Liver (tissue), 9 donors: ENCODE data around the gene BNC2. TPM values are rescaled to one million over a fixed set of nuclear protein-coding genes. Genes with fewer than 3 reads are reported as not detected.

Source experiments
- DNase-seq: peaks from one replicate; pipeline ENCODE4 v3.0.0-alpha.2; 2017; ENCODE audit warnings: low spot score
- H3K27ac ChIP-seq, 2 donors: one replicate each; pipeline ENCODE4 v1.7.0; 2013; ENCODE audit warnings: inconsistent platforms in 2 of 2, low read length in 2 of 2, control low read depth in 1 of 2, low read depth in 1 of 2, mild to moderate bottlenecking in 1 of 2
- H3K27me3 ChIP-seq, 4 donors: one replicate each; pipeline versions ENCODE4 v1.6.1 to v1.7.0; 2013; ENCODE audit warnings: low read length in 3 of 4, inconsistent platforms in 1 of 4, mild to moderate bottlenecking in 1 of 4, moderate library complexity in 1 of 4; ENCODE audit not compliant: control insufficient read depth in 4 of 4, insufficient read depth in 4 of 4
- H3K36me3 ChIP-seq, 4 donors: one replicate each; pipeline versions ENCODE4 v1.6.1 to v1.7.0; 2013; ENCODE audit warnings: low read length in 3 of 4, mild to moderate bottlenecking in 3 of 4, low read depth in 1 of 4, moderate library complexity in 1 of 4; ENCODE audit not compliant: control insufficient read depth in 4 of 4, insufficient read depth in 3 of 4
- H3K4me1 ChIP-seq, 4 donors: one replicate each; pipeline versions ENCODE4 v1.6.1 to v1.7.0; 2013; ENCODE audit warnings: low read length in 3 of 4, mild to moderate bottlenecking in 3 of 4, moderate library complexity in 1 of 4; ENCODE audit not compliant: control insufficient read depth in 4 of 4, insufficient read depth in 4 of 4
- H3K4me3 ChIP-seq, 3 donors: one replicate each; pipeline versions ENCODE4 v1.6.1 to v1.7.0; 2013; ENCODE audit warnings: low read length in 3 of 3, control low read depth in 1 of 3, low read depth in 1 of 3, mild to moderate bottlenecking in 1 of 3
- H3K9ac ChIP-seq, 2 donors: one replicate each; pipeline ENCODE4 v1.7.0; 2013; ENCODE audit warnings: low read length in 2 of 2, mild to moderate bottlenecking in 2 of 2, moderate library complexity in 2 of 2, control low read depth in 1 of 2, low read depth in 1 of 2
- H3K9me3 ChIP-seq, 4 donors: one replicate each; pipeline versions ENCODE4 v1.6.1 to v1.7.0; 2013; ENCODE audit warnings: low read length in 3 of 4; ENCODE audit not compliant: control insufficient read depth in 4 of 4
- EGR1 ChIP-seq, 2 donors: IDR thresholded peaks; 2 replicates each; pipeline ENCODE4 v1.6.1; 2016 to 2018; ENCODE audit warnings: antibody characterized with exemption in 2 of 2, low read depth in 2 of 2
- FOXA2 ChIP-seq: IDR thresholded peaks from 2 replicates; pipeline ENCODE4 v1.6.1; 2016; ENCODE audit warnings: antibody characterized with exemption
- GABPA ChIP-seq, 2 donors: IDR thresholded peaks in 1 of 2; conservative IDR thresholded peaks in 1 of 2; 2 replicates each; pipeline ENCODE4 v1.6.1; 2016; ENCODE audit warnings: antibody characterized with exemption in 2 of 2, mild to moderate bottlenecking in 1 of 2, moderate library complexity in 1 of 2
- HNF4A ChIP-seq, 2 donors: conservative IDR thresholded peaks; 2 replicates each; pipeline ENCODE4 v1.6.1; 2016; ENCODE audit warnings: antibody characterized with exemption in 2 of 2, mild to moderate bottlenecking in 2 of 2
- HNF4G ChIP-seq: IDR thresholded peaks from 2 replicates; pipeline ENCODE4 v1.6.1; 2016; ENCODE audit warnings: antibody characterized with exemption
- JUND ChIP-seq, 2 donors: IDR thresholded peaks; 2 replicates each; pipeline ENCODE4 v1.6.1; 2016; ENCODE audit warnings: antibody characterized with exemption in 2 of 2
- RAD21 ChIP-seq, 2 donors: IDR thresholded peaks; 2 replicates each; pipeline ENCODE4 v1.6.1; 2016; ENCODE audit warnings: antibody characterized with exemption in 2 of 2, mild to moderate bottlenecking in 2 of 2
- RXRA ChIP-seq, 2 donors: IDR thresholded peaks; 2 replicates each; pipeline ENCODE4 v1.6.1; 2017 to 2018; ENCODE audit warnings: antibody characterized with exemption in 2 of 2, mild to moderate bottlenecking in 1 of 2
- SP1 ChIP-seq: IDR thresholded peaks from 2 replicates; pipeline ENCODE4 v1.6.1; 2018; ENCODE audit warnings: antibody characterized with exemption, mild to moderate bottlenecking
- TAF1 ChIP-seq: conservative IDR thresholded peaks from 2 replicates; pipeline ENCODE4 v1.6.1; 2016; ENCODE audit warnings: antibody characterized with exemption, mild to moderate bottlenecking
- YY1 ChIP-seq: IDR thresholded peaks from 2 replicates; pipeline ENCODE4 v1.6.1; 2016; ENCODE audit warnings: antibody characterized with exemption, mild to moderate bottlenecking
- WGBS: extraction: QIAGEN DNeasy Blood & Tissue Kit; methylation state at CpG from one replicate; pipeline ENCODE4 v1.1.7; 2013; 5-methylcytosine and 5-hydroxymethylcytosine counted together
- polyA plus RNA-seq, 2 donors: library from polyadenylated mRNA; stranded (reverse) in 1 of 2; unstranded in 1 of 2; fragments of 200-250 nt in 1 of 2; fragments of >200 nt in 1 of 2; fragmentation: Nextera tagmentation in 1 of 2; extraction: Ambion mirVana in 1 of 2; gene quantifications; one replicate each; pipeline versions ENCODE4 v1.2.1 to v1.2.3, GENCODE V29; 2013 to 2015
- total RNA-seq, 2 donors: library from RNA; depleted of rRNA; stranded (reverse); fragments of >200 nt; gene quantifications; one replicate each; pipeline ENCODE4 v1.2.3, GENCODE V29; 2014
- TF ChIP-seq, protein P1 (sequence below): IDR thresholded peaks from 2 replicates; pipeline ENCODE4 v1.6.1; 2016; ENCODE audit warnings: antibody characterized with exemption
- TF ChIP-seq, protein P2 (sequence below): IDR thresholded peaks from 2 replicates; pipeline ENCODE4 v1.6.1; 2016; ENCODE audit warnings: antibody characterized with exemption, mild to moderate bottlenecking
- TF ChIP-seq, protein P3 (sequence below): fragments of 150-350 bp; IDR thresholded peaks from 2 replicates; pipeline ENCODE4 v1.5.1; 2017; ENCODE audit warnings: improper control_type of control experiment, low read depth, low read length; ENCODE audit not compliant: missing input control
- TF ChIP-seq, protein P4 (sequence below): IDR thresholded peaks from 2 replicates; pipeline ENCODE4 v1.6.1; 2016; ENCODE audit warnings: antibody characterized with exemption
- donor health status: healthy.
- donor health status: healthy.
- donor health status: healthy.
- donor health status: healthy.
- donor health status: healthy.

The BNC2 gene
- total and polyA plus RNA-seq, 4 donors = 0.07 to 0.67 (median 0.08) TPM

DNA sequence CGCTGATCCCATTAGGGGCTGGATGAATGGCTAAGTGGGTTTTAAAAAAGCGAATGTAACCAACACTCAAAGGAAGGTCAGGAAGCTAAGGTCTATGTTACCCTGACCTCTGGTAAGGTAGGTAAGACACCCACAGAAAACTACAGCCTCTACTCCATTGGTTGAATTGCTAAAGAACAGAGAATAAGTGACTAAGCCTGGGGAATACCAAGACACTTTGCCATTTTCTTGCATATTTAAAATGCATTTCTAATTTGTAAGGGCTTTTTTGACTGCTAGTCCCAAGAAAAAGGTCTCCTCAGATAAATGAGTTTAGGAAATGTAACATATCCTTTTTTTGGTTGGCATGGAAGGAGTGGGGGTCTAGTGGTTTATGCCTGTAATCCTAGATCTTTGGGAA, 368.7 kb downstream of the BNC2 start:
- Histone ChIP-seq H3K4me3 (no peak overlapping the region), H3K9me3 (no peaks in the 10 kb centered on the region), H3K9ac (no peak overlapping the region), H3K27me3 (no peaks in the 10 kb centered on the region), H3K27ac (no peak overlapping the region), H3K36me3 (no peaks in the 10 kb centered on the region), H3K4me1 (no peaks in the 10 kb centered on the region)
- DNase-seq = no peak
- 91% methylated on average over 2 of the region's 2 CpGs for WGBS
- TF ChIP-seq, protein P1, sequence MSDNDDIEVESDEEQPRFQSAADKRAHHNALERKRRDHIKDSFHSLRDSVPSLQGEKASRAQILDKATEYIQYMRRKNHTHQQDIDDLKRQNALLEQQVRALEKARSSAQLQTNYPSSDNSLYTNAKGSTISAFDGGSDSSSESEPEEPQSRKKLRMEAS = no peak
- TF ChIP-seq GABPA (IDR thresholded peaks at IDR 0.05 in 1 of 2, conservative IDR thresholded peaks at IDR 0.05 in 1 of 2) (no peak), JUND (IDR thresholded peaks at IDR 0.05) (no peak), RAD21 (IDR thresholded peaks at IDR 0.05) (no peak), HNF4G (no peak), FOXA2 (no peak), HNF4A (conservative IDR thresholded peaks at IDR 0.05) (no peak), SP1 (no peak), RXRA (IDR thresholded peaks at IDR 0.05) (no peak), YY1 (no peak), TAF1 (no peak)
- TF ChIP-seq, protein P2, sequence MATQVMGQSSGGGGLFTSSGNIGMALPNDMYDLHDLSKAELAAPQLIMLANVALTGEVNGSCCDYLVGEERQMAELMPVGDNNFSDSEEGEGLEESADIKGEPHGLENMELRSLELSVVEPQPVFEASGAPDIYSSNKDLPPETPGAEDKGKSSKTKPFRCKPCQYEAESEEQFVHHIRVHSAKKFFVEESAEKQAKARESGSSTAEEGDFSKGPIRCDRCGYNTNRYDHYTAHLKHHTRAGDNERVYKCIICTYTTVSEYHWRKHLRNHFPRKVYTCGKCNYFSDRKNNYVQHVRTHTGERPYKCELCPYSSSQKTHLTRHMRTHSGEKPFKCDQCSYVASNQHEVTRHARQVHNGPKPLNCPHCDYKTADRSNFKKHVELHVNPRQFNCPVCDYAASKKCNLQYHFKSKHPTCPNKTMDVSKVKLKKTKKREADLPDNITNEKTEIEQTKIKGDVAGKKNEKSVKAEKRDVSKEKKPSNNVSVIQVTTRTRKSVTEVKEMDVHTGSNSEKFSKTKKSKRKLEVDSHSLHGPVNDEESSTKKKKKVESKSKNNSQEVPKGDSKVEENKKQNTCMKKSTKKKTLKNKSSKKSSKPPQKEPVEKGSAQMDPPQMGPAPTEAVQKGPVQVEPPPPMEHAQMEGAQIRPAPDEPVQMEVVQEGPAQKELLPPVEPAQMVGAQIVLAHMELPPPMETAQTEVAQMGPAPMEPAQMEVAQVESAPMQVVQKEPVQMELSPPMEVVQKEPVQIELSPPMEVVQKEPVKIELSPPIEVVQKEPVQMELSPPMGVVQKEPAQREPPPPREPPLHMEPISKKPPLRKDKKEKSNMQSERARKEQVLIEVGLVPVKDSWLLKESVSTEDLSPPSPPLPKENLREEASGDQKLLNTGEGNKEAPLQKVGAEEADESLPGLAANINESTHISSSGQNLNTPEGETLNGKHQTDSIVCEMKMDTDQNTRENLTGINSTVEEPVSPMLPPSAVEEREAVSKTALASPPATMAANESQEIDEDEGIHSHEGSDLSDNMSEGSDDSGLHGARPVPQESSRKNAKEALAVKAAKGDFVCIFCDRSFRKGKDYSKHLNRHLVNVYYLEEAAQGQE = no peak
- TF ChIP-seq, protein P3, sequence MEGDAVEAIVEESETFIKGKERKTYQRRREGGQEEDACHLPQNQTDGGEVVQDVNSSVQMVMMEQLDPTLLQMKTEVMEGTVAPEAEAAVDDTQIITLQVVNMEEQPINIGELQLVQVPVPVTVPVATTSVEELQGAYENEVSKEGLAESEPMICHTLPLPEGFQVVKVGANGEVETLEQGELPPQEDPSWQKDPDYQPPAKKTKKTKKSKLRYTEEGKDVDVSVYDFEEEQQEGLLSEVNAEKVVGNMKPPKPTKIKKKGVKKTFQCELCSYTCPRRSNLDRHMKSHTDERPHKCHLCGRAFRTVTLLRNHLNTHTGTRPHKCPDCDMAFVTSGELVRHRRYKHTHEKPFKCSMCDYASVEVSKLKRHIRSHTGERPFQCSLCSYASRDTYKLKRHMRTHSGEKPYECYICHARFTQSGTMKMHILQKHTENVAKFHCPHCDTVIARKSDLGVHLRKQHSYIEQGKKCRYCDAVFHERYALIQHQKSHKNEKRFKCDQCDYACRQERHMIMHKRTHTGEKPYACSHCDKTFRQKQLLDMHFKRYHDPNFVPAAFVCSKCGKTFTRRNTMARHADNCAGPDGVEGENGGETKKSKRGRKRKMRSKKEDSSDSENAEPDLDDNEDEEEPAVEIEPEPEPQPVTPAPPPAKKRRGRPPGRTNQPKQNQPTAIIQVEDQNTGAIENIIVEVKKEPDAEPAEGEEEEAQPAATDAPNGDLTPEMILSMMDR = no peak
- TF ChIP-seq, protein P4, sequence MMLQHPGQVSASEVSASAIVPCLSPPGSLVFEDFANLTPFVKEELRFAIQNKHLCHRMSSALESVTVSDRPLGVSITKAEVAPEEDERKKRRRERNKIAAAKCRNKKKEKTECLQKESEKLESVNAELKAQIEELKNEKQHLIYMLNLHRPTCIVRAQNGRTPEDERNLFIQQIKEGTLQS = no peak

DNA sequence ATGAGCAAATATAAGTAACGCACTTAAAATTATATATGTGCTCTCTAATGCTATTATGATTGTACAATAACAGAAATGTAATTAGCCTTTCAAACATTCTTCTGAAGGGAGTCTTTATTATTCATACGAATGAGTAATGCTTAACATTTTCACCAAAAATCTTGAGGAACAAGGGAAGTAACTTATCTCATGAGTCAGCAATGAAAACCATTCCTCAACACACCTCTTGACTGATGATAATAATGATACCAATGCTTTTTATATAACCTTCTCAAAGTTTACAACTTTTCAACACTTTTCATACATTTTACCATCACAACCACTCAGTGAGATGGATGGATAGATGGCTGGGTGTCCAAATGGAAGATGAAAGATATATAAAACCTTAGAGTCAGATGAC, 369.3 kb downstream of the BNC2 start:
- TF ChIP-seq EGR1 (IDR thresholded peaks at IDR 0.05; ENCODE audit: low read depth in 2 of 2) (no peak), SP1 (no peak), YY1 (no peak), RXRA (IDR thresholded peaks at IDR 0.05) (no peak), HNF4A (conservative IDR thresholded peaks at IDR 0.05) (no peak), TAF1 (no peak)
- H3K27me3 ChIP-seq = no peaks in the 10 kb centered on the region
- H3K27ac ChIP-seq = no peak overlapping the region
- 93% methylated on average over 2 of the region's 2 CpGs for WGBS
- H3K4me1 ChIP-seq = no peaks in the 10 kb centered on the region
- no peaks in the 10 kb centered on the region for H3K36me3 ChIP-seq
- DNase-seq = no peak
- H3K9me3 ChIP-seq = no peaks in the 10 kb centered on the region
- no peak overlapping the region for H3K4me3 ChIP-seq
- no peak overlapping the region for H3K9ac ChIP-seq
